Hematopoietic multipotent progenitor cell treated with erythropoietin and hydrocortisone succinate and interleukin-3 and kit ligand, for 17 days (in vitro differentiated cells): ENCODE measurements around the gene BCL2L11.
A peak's percentile ranks its signal among the peaks of the same experiment; 100 is the strongest.

Experiments used
- DNase-seq: peaks from one replicate; pipeline ENCODE4 v3.0.0-alpha.2; 2015; ENCODE audit warnings: low spot score

Gene BCL2L11

GRCh38 chr2:111191877-111192276 lies 71.2 kb downstream of the BCL2L11 start:
- no peak for DNase-seq

GRCh38 chr2:111192776-111193368 lies 72.2 kb downstream of the BCL2L11 start:
- no peak for DNase-seq

GRCh38 chr2:111194835-111195621 lies 74.3 kb downstream of the BCL2L11 start:
- DNase-seq = peak; percentile 31

GRCh38 chr2:111196435-111196834 lies 75.7 kb downstream of the BCL2L11 start:
- no peak for DNase-seq

GRCh38 chr2:111198701-111199100 lies 78.0 kb downstream of the BCL2L11 start:
- DNase-seq = no peak

GRCh38 chr2:111199840-111200239 lies 79.1 kb downstream of the BCL2L11 start:
- no peak for DNase-seq

GRCh38 chr2:111200333-111200881 lies 79.7 kb downstream of the BCL2L11 start:
- DNase-seq = no peak

- DNase-seq = no peak
Observed at GRCh38 chr2:111201214-111201613, 80.5 kb downstream of the BCL2L11 start.

- DNase-seq = no peak
Observed at GRCh38 chr2:111202266-111203040, 81.7 kb downstream of the BCL2L11 start.

GRCh38 chr2:111204706-111205105 lies 84.0 kb downstream of the BCL2L11 start:
- DNase-seq = no peak

- DNase-seq = no peak
Observed at GRCh38 chr2:111205774-111206173, 85.1 kb downstream of the BCL2L11 start.

GRCh38 chr2:111207851-111208250 lies 87.1 kb downstream of the BCL2L11 start:
- DNase-seq = no peak

GRCh38 chr2:111208639-111209038 lies 87.9 kb downstream of the BCL2L11 start:
- DNase-seq = no peak

GRCh38 chr2:111209045-111209514 lies 88.4 kb downstream of the BCL2L11 start:
- DNase-seq = no peak

GRCh38 chr2:111210036-111210435 lies 89.3 kb downstream of the BCL2L11 start:
- no peak for DNase-seq

GRCh38 chr2:111213877-111214276 lies 93.2 kb downstream of the BCL2L11 start:
- DNase-seq = no peak

GRCh38 chr2:111216811-111217652 lies 96.3 kb downstream of the BCL2L11 start:
- no peak for DNase-seq
